Breast epithelium (tissue), 3 donors: Measurements from ENCODE around the gene CDKN3.

Experiments used
- CTCF ChIP-seq, 3 donors: fragments of 450-650 bp; IDR thresholded peaks; one replicate each; pipeline ENCODE4 v1.5.1; 2016 to 2017; ENCODE audit warnings: antibody characterized with exemption in 3 of 3, mild to moderate bottlenecking in 3 of 3, moderate library complexity in 3 of 3
- POLR2A ChIP-seq: fragments of 450-650 bp; IDR thresholded peaks from one replicate; pipeline ENCODE4 v1.6.1; 2016; ENCODE audit warnings: antibody characterized with exemption, mild to moderate bottlenecking, moderate library complexity
- POLR2AphosphoS5 ChIP-seq, 3 donors: sonication (generic); formaldehyde crosslinking; IDR thresholded peaks; one replicate each; pipeline ENCODE4 v1.6.1; 2017; ENCODE audit warnings: antibody characterized with exemption in 3 of 3

GRCh38 chr14:54355698-54356097 is 41.1 kb upstream of the CDKN3 start:
- TF ChIP-seq POLR2AphosphoS5 (IDR thresholded peaks at IDR 0.05): no peak
- TF ChIP-seq CTCF (IDR thresholded peaks at IDR 0.05): no peak
- no peak for TF ChIP-seq POLR2A
